ENCODE data around the gene POLQ.
"Not testable (repeated sequence)": the region's sequence is repeated elsewhere in the genome, so short reads cannot be mapped to it uniquely, and the experiment has no call there.

Gene POLQ

GRCh38 chr3:121482660-121483059 is 63.1 kb downstream of the POLQ start:
- H3K4me3 Mint-ChIP-seq: no peak overlapping the region
- H3K4me1 Mint-ChIP-seq: no peaks in the 10 kb centered on the region
- H3K27ac Mint-ChIP-seq: no peak overlapping the region
- H3K36me3 Mint-ChIP-seq: peaks cover 20% of the 10 kb centered on the region
- no peak for ATAC-seq
- H3K9me3 Mint-ChIP-seq: no peaks in the 10 kb centered on the region
- DNase-seq (ENCODE audit: low spot score in 2 of 2): no peak

- Mint-ChIP-seq H3K4me3 (no peak overlapping the region), H3K36me3 (peaks cover 21% of the 10 kb centered on the region), H3K9me3 (no peaks in the 10 kb centered on the region), H3K4me1 (no peaks in the 10 kb centered on the region), H3K27ac (no peak overlapping the region)
- DNase-seq (ENCODE audit: low spot score in 2 of 2) (no peak), ATAC-seq (no peak)
Observed at GRCh38 chr3:121481106-121481880, 64.5 kb downstream of the POLQ start.

- Mint-ChIP-seq H3K4me1 (no peaks in the 10 kb centered on the region), H3K4me3 (no peak overlapping the region), H3K9me3 (no peaks in the 10 kb centered on the region), H3K36me3 (peaks cover 26% of the 10 kb centered on the region), H3K27ac (no peak overlapping the region)
- DNase-seq (ENCODE audit: low spot score in 2 of 2) (no peak), ATAC-seq (no peak)
Observed at GRCh38 chr3:121477589-121477988, 68.2 kb downstream of the POLQ start.

DNA sequence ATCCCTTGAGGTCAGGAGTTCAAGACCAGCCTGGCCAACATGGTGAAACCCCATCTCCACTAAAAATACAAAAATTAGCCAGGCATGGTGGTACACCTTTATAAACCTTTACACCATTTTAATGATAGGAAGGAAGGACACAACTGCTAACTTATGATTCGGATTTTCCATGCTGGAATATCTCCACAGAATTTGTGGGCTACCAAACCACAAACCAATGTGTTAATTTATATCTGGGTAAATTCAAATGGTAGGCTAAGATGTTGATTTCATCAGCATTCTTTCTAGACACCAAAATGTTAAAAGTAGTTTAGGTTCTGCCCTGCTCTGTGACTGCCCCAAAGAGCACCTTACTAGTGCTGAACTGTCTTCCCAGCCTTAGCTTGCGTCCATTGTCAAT is 72.8 kb downstream of the POLQ start:
- no peaks in the 10 kb centered on the region for H3K9me3 Mint-ChIP-seq
- peak overlapping the region; percentile 44 for H3K27ac Mint-ChIP-seq
- DNase-seq (ENCODE audit: low spot score in 2 of 2) (no peak), ATAC-seq (no peak)
- H3K36me3 Mint-ChIP-seq: peaks cover 28% of the 10 kb centered on the region
- H3K4me3 Mint-ChIP-seq: no peak overlapping the region
- H3K4me1 Mint-ChIP-seq: no peaks in the 10 kb centered on the region

DNA sequence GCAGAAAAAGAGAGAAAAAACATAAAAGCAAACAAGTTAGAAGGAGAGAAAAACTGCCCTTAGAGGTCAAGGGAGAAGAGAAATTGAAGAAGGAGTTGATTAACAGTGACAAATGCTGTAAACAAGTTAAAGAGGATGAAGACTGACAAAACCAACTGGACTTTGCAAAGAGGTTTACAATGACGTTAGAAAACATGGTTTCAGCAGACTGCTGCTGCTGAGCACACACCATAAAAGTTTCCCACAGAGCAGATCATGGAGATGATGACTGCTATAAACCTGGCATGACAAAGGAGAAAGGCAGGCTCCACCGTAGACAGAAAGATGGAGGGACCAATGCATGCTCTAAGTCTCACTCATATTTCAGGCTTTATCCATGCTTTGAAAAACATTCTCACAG is 78.7 kb downstream of the POLQ start:
- H3K4me1 Mint-ChIP-seq: no peaks in the 10 kb centered on the region
- no peak overlapping the region for H3K4me3 Mint-ChIP-seq
- H3K9me3 Mint-ChIP-seq: no peaks in the 10 kb centered on the region
- DNase-seq (ENCODE audit: low spot score in 2 of 2): no peak
- ATAC-seq: no peak
- no peak overlapping the region for H3K27ac Mint-ChIP-seq
- H3K36me3 Mint-ChIP-seq: peaks cover 26% of the 10 kb centered on the region

DNA sequence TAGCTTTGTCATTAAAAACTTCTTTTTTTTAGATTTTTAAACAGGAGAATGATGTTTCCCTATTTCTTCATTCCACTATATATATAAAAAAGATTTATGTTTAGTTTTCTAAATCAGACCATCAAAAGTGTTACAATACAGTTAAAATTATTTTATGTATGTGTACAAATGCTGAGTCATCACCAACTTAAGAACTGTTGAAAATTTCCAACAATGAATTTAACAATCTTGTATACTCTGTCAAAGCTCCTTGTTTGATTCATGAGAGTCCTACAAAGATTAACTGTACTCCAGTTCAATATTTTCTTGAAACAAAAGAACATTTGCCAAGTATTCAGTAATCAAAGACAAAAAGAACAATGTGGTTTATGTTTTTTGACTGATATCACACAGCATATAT is 82.0 kb downstream of the POLQ start:
- H3K4me1 Mint-ChIP-seq: no peaks in the 10 kb centered on the region
- DNase-seq (ENCODE audit: low spot score in 2 of 2) (no peak), ATAC-seq (no peak)
- H3K4me3 Mint-ChIP-seq: no peak overlapping the region
- H3K27ac Mint-ChIP-seq: no peak overlapping the region
- H3K36me3 Mint-ChIP-seq: peaks cover 28% of the 10 kb centered on the region
- no peaks in the 10 kb centered on the region for H3K9me3 Mint-ChIP-seq

DNA sequence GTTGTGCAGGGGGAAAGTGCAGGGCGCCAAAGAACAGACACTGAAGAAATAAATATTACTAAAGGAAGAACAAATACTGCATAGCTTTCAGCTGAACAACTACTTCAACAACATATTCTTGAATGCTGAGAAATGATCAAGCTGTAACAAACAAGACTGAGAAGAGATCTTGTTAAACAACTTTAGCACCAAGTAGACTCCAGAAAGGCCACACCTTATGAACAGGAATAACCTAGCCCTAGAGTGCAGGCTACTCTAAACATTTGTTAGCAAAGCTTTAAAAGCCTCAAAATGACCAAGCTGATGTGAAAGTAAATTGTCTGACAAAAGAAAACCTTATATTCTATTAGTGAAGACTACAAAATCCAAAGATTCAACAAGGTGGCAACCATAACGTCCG is 83.2 kb downstream of the POLQ start:
- no peak overlapping the region for H3K27ac Mint-ChIP-seq
- H3K36me3 Mint-ChIP-seq: peaks cover 25% of the 10 kb centered on the region
- no peak for DNase-seq (ENCODE audit: low spot score in 2 of 2)
- H3K9me3 Mint-ChIP-seq: no peaks in the 10 kb centered on the region
- H3K4me3 Mint-ChIP-seq: no peak overlapping the region
- no peaks in the 10 kb centered on the region for H3K4me1 Mint-ChIP-seq
- no peak for ATAC-seq

- not testable (repeated sequence) for H3K36me3 Mint-ChIP-seq; H3K4me1 Mint-ChIP-seq; H3K27ac Mint-ChIP-seq; ATAC-seq; H3K9me3 Mint-ChIP-seq; H3K4me3 Mint-ChIP-seq; DNase-seq (ENCODE audit: low spot score in 2 of 2)
Observed at GRCh38 chr3:121451752-121452151, 94.0 kb downstream of the POLQ start.

DNA sequence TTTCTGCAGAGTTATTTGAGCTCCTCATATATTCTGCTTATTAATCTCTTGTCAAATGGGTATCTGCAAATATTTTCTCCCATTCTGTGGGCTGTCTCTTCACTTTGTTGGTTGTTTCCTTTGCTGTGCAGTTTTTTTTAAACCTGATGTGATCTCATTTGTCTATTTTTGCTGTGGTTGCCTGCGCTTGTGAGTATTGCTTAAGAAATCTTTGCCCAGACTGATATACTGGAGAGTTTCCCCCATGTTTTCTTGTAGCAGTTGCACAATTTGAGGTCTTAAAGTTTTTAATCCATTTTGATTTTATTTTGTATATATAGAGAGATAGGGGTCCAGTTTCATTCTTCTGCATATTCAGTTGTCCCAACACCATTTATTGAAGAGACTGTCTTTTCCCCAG is 102.3 kb downstream of the POLQ start:
- Mint-ChIP-seq H3K9me3 (no peaks in the 10 kb centered on the region), H3K27ac (no peak overlapping the region), H3K36me3 (peaks cover 6% of the 10 kb centered on the region), H3K4me1 (no peaks in the 10 kb centered on the region), H3K4me3 (no peak overlapping the region)
- DNase-seq (ENCODE audit: low spot score in 2 of 2) (no peak), ATAC-seq (no peak)

DNA sequence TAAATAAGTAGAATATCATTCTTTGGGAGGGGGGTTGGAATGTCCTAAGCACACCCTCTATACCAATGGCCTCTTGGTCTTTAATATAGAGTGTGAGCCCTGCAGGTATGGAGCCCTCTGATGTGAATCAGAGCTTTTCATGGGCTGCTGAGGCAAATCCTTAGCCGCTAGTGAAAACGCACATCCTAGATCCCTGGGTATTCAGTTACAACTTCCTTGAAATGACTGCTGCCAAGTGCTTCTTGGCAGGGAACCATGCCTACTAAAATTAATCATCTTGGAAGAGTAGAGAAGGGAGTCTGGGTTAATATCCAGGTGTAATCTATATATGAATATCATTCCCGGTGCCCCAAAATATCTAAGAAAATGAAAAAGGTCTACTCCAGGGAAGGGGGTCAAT is 109.1 kb downstream of the POLQ start:
- Mint-ChIP-seq H3K9me3 (no peaks in the 10 kb centered on the region), H3K27ac (no peak overlapping the region), H3K4me3 (no peak overlapping the region), H3K36me3 (peaks cover 11% of the 10 kb centered on the region), H3K4me1 (peaks cover 12% of the 10 kb centered on the region)
- DNase-seq (ENCODE audit: low spot score in 2 of 2): no peak
- ATAC-seq: no peak

GRCh38 chr3:121436074-121436473 is 109.7 kb downstream of the POLQ start:
- no peak overlapping the region for H3K27ac Mint-ChIP-seq

DNA sequence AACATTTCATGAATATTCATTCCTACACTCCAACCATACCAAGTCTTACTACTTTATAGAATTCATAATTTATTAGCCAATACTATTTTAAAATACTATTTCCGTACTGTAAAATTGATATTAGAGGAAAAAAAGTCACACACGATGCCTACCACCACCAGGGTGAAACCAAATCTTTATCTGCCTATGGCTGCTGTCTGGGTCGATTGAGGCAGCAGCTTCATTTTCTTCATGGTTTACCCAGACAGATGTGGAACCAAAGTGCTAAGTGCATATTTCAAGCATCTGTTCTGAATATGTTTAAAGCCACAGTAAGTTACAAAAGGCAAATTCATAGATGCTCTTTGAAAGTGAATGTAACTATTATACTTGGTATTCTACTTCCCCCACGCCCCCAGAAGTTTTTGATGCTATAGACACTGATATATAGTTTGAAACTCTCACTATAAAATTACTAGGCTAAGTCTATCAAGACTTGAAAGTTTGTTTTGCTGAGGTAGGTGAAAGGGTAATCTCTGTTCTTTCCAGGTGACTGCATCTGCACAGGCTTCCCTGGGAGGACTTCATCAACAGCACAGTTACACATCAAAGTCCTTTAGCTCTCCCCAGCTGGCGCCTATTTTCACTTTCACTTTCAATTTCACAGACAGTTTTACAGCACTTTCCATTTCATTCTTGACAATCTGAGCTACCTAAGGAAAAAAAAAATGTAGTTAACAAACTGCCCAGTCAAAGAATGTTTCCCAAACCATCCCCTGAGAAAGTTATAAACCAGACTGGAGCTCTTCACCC is 113.9 kb downstream of the POLQ start:
- H3K4me1 Mint-ChIP-seq: peaks cover 12% of the 10 kb centered on the region
- peaks cover 18% of the 10 kb centered on the region for H3K36me3 Mint-ChIP-seq
- peak overlapping the region; percentile 19 for H3K4me3 Mint-ChIP-seq
- DNase-seq (ENCODE audit: low spot score in 2 of 2) (no peak), ATAC-seq (peak; percentile 77)
- H3K27ac Mint-ChIP-seq: no peak overlapping the region
- no peaks in the 10 kb centered on the region for H3K9me3 Mint-ChIP-seq

More at GRCh38 chr3:121436074-121436473, 109.7 kb downstream of the POLQ start:
- Mint-ChIP-seq H3K36me3 (peaks cover 15% of the 10 kb centered on the region), H3K4me1 (peaks cover 12% of the 10 kb centered on the region), H3K9me3 (no peaks in the 10 kb centered on the region), H3K4me3 (no peak overlapping the region)
- no peak for ATAC-seq
- DNase-seq (ENCODE audit: low spot score in 2 of 2): no peak

DNA sequence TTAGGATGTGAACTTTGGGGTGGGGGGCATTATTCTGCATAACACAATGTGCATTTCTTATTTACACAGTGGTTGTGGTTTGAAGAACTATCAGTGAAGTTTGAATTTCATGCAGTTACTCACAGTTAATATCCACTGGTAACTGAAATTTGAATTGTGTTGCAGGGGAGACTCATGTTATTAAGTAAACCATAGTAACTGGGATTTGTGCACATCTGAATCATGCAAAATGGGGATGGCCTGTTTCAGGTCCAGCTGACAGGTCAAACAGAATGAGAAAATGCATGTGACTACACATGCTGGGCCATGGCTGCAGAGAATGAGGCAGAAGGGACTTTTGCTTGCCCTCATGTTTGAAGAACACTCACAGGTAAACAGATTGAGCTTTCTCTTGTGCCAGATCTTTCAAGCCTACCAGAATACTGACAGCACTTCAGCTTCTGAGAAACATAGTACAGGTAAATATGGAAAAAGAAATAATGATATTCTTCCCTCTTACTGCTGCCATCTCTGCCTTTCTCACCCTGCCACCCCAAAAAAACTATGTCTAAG is 115.0 kb downstream of the POLQ start:
- DNase-seq (ENCODE audit: low spot score in 2 of 2): no peak
- H3K36me3 Mint-ChIP-seq: peaks cover 18% of the 10 kb centered on the region
- H3K27ac Mint-ChIP-seq: no peak overlapping the region
- peaks cover 12% of the 10 kb centered on the region for H3K4me1 Mint-ChIP-seq
- no peak for ATAC-seq
- H3K4me3 Mint-ChIP-seq: no peak overlapping the region
- no peaks in the 10 kb centered on the region for H3K9me3 Mint-ChIP-seq

GRCh38 chr3:121424549-121424948 is 121.2 kb downstream of the POLQ start:
- Mint-ChIP-seq H3K9me3 (no peaks in the 10 kb centered on the region), H3K27ac (no peak overlapping the region), H3K4me1 (no peaks in the 10 kb centered on the region), H3K36me3 (no peaks in the 10 kb centered on the region), H3K4me3 (no peak overlapping the region)
- no peak for DNase-seq (ENCODE audit: low spot score in 2 of 2)
- ATAC-seq: no peak

GRCh38 chr3:121418182-121418581 is 127.6 kb downstream of the POLQ start:
- Mint-ChIP-seq H3K4me1 (no peaks in the 10 kb centered on the region), H3K4me3 (no peak overlapping the region), H3K9me3 (no peaks in the 10 kb centered on the region), H3K36me3 (no peaks in the 10 kb centered on the region), H3K27ac (no peak overlapping the region)
- no peak for DNase-seq (ENCODE audit: low spot score in 2 of 2)
- ATAC-seq: no peak

GRCh38 chr3:121414924-121415323 is 130.9 kb downstream of the POLQ start:
- no peak overlapping the region for H3K4me3 Mint-ChIP-seq
- no peak for DNase-seq (ENCODE audit: low spot score in 2 of 2)
- no peaks in the 10 kb centered on the region for H3K4me1 Mint-ChIP-seq
- H3K9me3 Mint-ChIP-seq: no peaks in the 10 kb centered on the region
- no peaks in the 10 kb centered on the region for H3K36me3 Mint-ChIP-seq
- H3K27ac Mint-ChIP-seq: no peak overlapping the region
- ATAC-seq: peak; percentile 34

Data from stimulated activated effector memory CD8-positive, alpha-beta T cell treated with anti-CD3 and anti-CD28 coated beads, Interleukin-12 subunit alpha, Interleukin-12 subunit beta, amount 100 ng/mL, for 72 hours (primary cell).